ENCODE results near the gene ZNF521. TPM values are rescaled to one million over a fixed set of nuclear protein-coding genes. Genes with fewer than 3 reads are reported as not detected.

Gene ZNF521
- total RNA-seq, 3 donors from 2014 or later = 30.2 to 67.5 (median 51.8) TPM

GRCh38 chr18:25327584-25327983 is 24.4 kb downstream of the ZNF521 start:
- Histone ChIP-seq H3K36me3 (no peaks in the 10 kb centered on the region), H3K27me3 (no peaks in the 10 kb centered on the region), H3K4me1 (peaks cover 0 to 7% of the 10 kb centered on the region in 2 donors), H3K9me3 (no peaks in the 10 kb centered on the region), H3K27ac (peak overlapping the region; percentile 44 to 52), H3K4me3 (peak overlapping the region in 2 of 3 donors; percentile 28 to 50)
- intact Hi-C loops (cut with DNase I; ENCODE audit: low total_unique reads) = no loop called here
- TF ChIP-seq POLR2AphosphoS5 (IDR thresholded peaks at IDR 0.05) (no peak), CTCF (IDR thresholded peaks at IDR 0.05) (no peak), POLR2A (IDR thresholded peaks at IDR 0.05) (no peak)
- no peak for DNase-seq (ENCODE audit: low spot score in 2 of 2)

- Histone ChIP-seq H3K27ac (peak overlapping the region; percentile 42 to 52), H3K27me3 (no peaks in the 10 kb centered on the region), H3K4me3 (peak overlapping the region in 1 of 3 donors; percentile 15), H3K4me1 (peaks cover 0 to 7% of the 10 kb centered on the region in 2 donors), H3K9me3 (no peaks in the 10 kb centered on the region), H3K36me3 (no peaks in the 10 kb centered on the region)
- TF ChIP-seq POLR2AphosphoS5 (IDR thresholded peaks at IDR 0.05) (no peak), POLR2A (IDR thresholded peaks at IDR 0.05) (no peak), CTCF (IDR thresholded peaks at IDR 0.05) (no peak)
- DNase-seq (ENCODE audit: low spot score in 2 of 2) = no peak
- intact Hi-C loops (cut with DNase I; ENCODE audit: low total_unique reads) = no loop called here
Measured at GRCh38 chr18:25326361-25326952, 25.5 kb downstream of the ZNF521 start.

GRCh38 chr18:25322806-25323205 is 29.2 kb downstream of the ZNF521 start:
- no peak for DNase-seq (ENCODE audit: low spot score in 2 of 2)
- no peaks in the 10 kb centered on the region for H3K36me3 ChIP-seq
- TF ChIP-seq POLR2AphosphoS5 (IDR thresholded peaks at IDR 0.05) (no peak), CTCF (IDR thresholded peaks at IDR 0.05) (no peak), POLR2A (IDR thresholded peaks at IDR 0.05) (no peak)
- no peak overlapping the region for H3K27ac ChIP-seq
- peaks cover 0 to 7% of the 10 kb centered on the region in 2 donors for H3K4me1 ChIP-seq
- no peak overlapping the region for H3K4me3 ChIP-seq
- intact Hi-C loops (cut with DNase I; ENCODE audit: low total_unique reads) = no loop called here
- H3K9me3 ChIP-seq = no peaks in the 10 kb centered on the region
- no peaks in the 10 kb centered on the region for H3K27me3 ChIP-seq

- Histone ChIP-seq H3K27ac (no peak overlapping the region), H3K4me1 (no peaks in the 10 kb centered on the region), H3K27me3 (no peaks in the 10 kb centered on the region), H3K9me3 (no peaks in the 10 kb centered on the region), H3K36me3 (no peaks in the 10 kb centered on the region), H3K4me3 (no peak overlapping the region)
- intact Hi-C loops (cut with DNase I; ENCODE audit: low total_unique reads) = no loop called here
- TF ChIP-seq POLR2AphosphoS5 (IDR thresholded peaks at IDR 0.05) = no peak
- no peak for TF ChIP-seq CTCF (IDR thresholded peaks at IDR 0.05)
- no peak for TF ChIP-seq POLR2A (IDR thresholded peaks at IDR 0.05)
- DNase-seq (ENCODE audit: low spot score in 2 of 2) = no peak
Measured at GRCh38 chr18:25316381-25317018, 35.5 kb downstream of the ZNF521 start.

- Histone ChIP-seq H3K4me1 (no peaks in the 10 kb centered on the region), H3K27ac (peak overlapping the region in 1 of 2 donors; percentile 22), H3K27me3 (no peaks in the 10 kb centered on the region), H3K36me3 (no peaks in the 10 kb centered on the region), H3K9me3 (no peaks in the 10 kb centered on the region), H3K4me3 (no peak overlapping the region)
- no peak for DNase-seq (ENCODE audit: low spot score in 2 of 2)
- TF ChIP-seq CTCF (IDR thresholded peaks at IDR 0.05) (no peak), POLR2A (IDR thresholded peaks at IDR 0.05) (no peak), POLR2AphosphoS5 (IDR thresholded peaks at IDR 0.05) (no peak)
- intact Hi-C loops (cut with DNase I; ENCODE audit: low total_unique reads) = no loop called here
Measured at GRCh38 chr18:25314838-25315190, 37.2 kb downstream of the ZNF521 start.

All from breast epithelium (tissue), 4 donors.